Measurements from ENCODE around the gene SRSF8. TPM values are rescaled to one million over a fixed set of nuclear protein-coding genes. Genes with fewer than 3 reads are reported as not detected.

Gene SRSF8
- total and polyA plus RNA-seq, 9 of the 15 experiments (the other 6 are each of a cell fraction or from before 2014, with no cell fraction given), result 18.0 to 53.4 (median 27.9) TPM

- peak; percentile 30; the same call in 1 of the 2 replicates for TF ChIP-seq OTX1 (CRISPR knock-in tag; IDR thresholded peaks at IDR 0.05)
- TF ChIP-seq NFIX (CRISPR knock-in tag; IDR thresholded peaks at IDR 0.05; ENCODE audit: low read depth), result no peak
- no peak for TF ChIP-seq NCOA2 (IDR thresholded peaks at IDR 0.05; ENCODE audit: partially characterized antibody in 2 of 2)
- peak; percentile 94 for TF ChIP-seq MTA2 (IDR thresholded peaks at IDR 0.05; ENCODE audit: low read depth)
- no peak for TF ChIP-seq ZNF785 (CRISPR knock-in tag; IDR thresholded peaks at IDR 0.05)
- TF ChIP-seq RBM25 (IDR thresholded peaks at IDR 0.05; ENCODE audit: low read depth, low read length, severe bottlenecking), result peak; percentile 51
- TF ChIP-seq HNRNPK (IDR thresholded peaks at IDR 0.05; ENCODE audit: low read depth, low read length, poor library complexity, severe bottlenecking), result no peak
- no peak for TF ChIP-seq POLR2A (conservative IDR thresholded peaks at IDR 0.05)
- TF ChIP-seq ZC3H8 (IDR thresholded peaks at IDR 0.05), result no peak
- TF ChIP-seq GATA2 (CRISPR knock-in tag; IDR thresholded peaks at IDR 0.05), result peak; percentile 77
- no peak for TF ChIP-seq ZNF436 (CRISPR knock-in tag; IDR thresholded peaks at IDR 0.05)
- TF ChIP-seq ZNF134 (CRISPR knock-in tag; conservative IDR thresholded peaks at IDR 0.05), result 0 out of 2 replicates have a peak, but pooled peaks have one; percentile 42
- TF ChIP-seq TEAD2 (tag; IDR thresholded peaks at IDR 0.05), result no peak
- TF ChIP-seq DMBX1 (CRISPR knock-in tag; IDR thresholded peaks at IDR 0.05; ENCODE audit: borderline replicate concordance), result peak; percentile 84; the same call in 1 of the 2 replicates
- no peak for TF ChIP-seq E2F5 (CRISPR knock-in tag; IDR thresholded peaks at IDR 0.05)
- TF ChIP-seq CREB3L1 (IDR thresholded peaks at IDR 0.05; ENCODE audit: borderline replicate concordance, low read depth), result no peak
- peak; percentile 93 for TF ChIP-seq TCF3 (CRISPR knock-in tag; IDR thresholded peaks at IDR 0.05)
- TF ChIP-seq CHD2 (IDR thresholded peaks at IDR 0.05; ENCODE audit: low read depth, low read length), result no peak
- TF ChIP-seq ZBTB26 (CRISPR knock-in tag; IDR thresholded peaks at IDR 0.05), result no peak
- peak; percentile 98 for TF ChIP-seq CBFA2T2 (conservative IDR thresholded peaks at IDR 0.05)
- TF ChIP-seq ATF7 (IDR thresholded peaks at IDR 0.05), result peak; percentile 56; the same call in 1 of the 2 replicates
- TF ChIP-seq SMAD4 (CRISPR knock-in tag; conservative IDR thresholded peaks at IDR 0.05), result peak; percentile 91
- TF ChIP-seq ATF4 (CRISPR knock-in tag; IDR thresholded peaks at IDR 0.05), result no peak
- no peak for TF ChIP-seq CGGBP1 (CRISPR knock-in tag; IDR thresholded peaks at IDR 0.05)
- TF ChIP-seq SAFB (IDR thresholded peaks at IDR 0.05; ENCODE audit: borderline replicate concordance, low read depth, low read length), result no peak
- TF ChIP-seq ID3 (CRISPR knock-in tag; IDR thresholded peaks at IDR 0.05), result no peak
- TF ChIP-seq ID3 (tag; IDR thresholded peaks at IDR 0.05), result no peak
Observed at GRCh38 chr11:95100191-95100648, 33.5 kb downstream of the SRSF8 start (continued).
